Motor neuron (in vitro differentiated cells): ENCODE measurements around the gene NTSR1. TPM values are rescaled to one million over a fixed set of nuclear protein-coding genes. Genes with fewer than 3 reads are reported as not detected.
A peak's percentile ranks its signal among the peaks of the same experiment; 100 is the strongest.

ENCODE experiments used
- ATAC-seq, 8 experiments: fragments of 200-7000 bp; cut with Tn5 transposase; replicated peaks in 6 of 8; 2 replicates each; pipeline ENCODE4 v1.8.0; 2021; ENCODE audit warnings: mild to moderate bottlenecking in 8 of 8, moderate library complexity in 8 of 8
- H3K27ac ChIP-seq, 2 donors: fragments of 250-450 bp; sonication (Bioruptor Pico); 2 replicates each; pipeline ENCODE4 v1.9.0; 2021; ENCODE audit warnings: antibody characterized with exemption in 2 of 2, mild to moderate bottlenecking in 2 of 2, moderate library complexity in 1 of 2
- H3K4me1 ChIP-seq, 2 donors: fragments of 250-450 bp; sonication (Bioruptor Pico); replicated peaks in 1 of 2; 2 replicates each; pipeline ENCODE4 v1.6.1; 2021; ENCODE audit warnings: antibody characterized with exemption in 2 of 2, mild to moderate bottlenecking in 2 of 2, moderate library complexity in 1 of 2
- H3K4me3 ChIP-seq, 5 donors: fragments of 250-450 bp; sonication (Bioruptor Pico); 2 replicates each; pipeline ENCODE4 v1.9.0; 2021; ENCODE audit warnings: antibody characterized with exemption in 5 of 5, mild to moderate bottlenecking in 5 of 5, moderate library complexity in 4 of 5
- WGBS, 10 experiments: fragments of 450-650 bp; shearing (Covaris generic); methylation state at CpG; one replicate each; pipeline ENCODE4 v1.0.0; 2022; 5-methylcytosine and 5-hydroxymethylcytosine counted together
- in situ Hi-C, 9 experiments: fragments of 400-800 bp; cut with MboI; loops; one replicate each; pipeline ENCODE4 v1.15.0; 2021; ENCODE audit warnings: low sequenced_read_pairs in 9 of 9, low pct_unique_long_range_greater_than_20kb in 2 of 9; ENCODE audit not compliant: unreplicated experiment in 9 of 9
- total RNA-seq, 8 experiments: library from RNA; unstranded; fragments of 300-600 nt; gene quantifications; 2 replicates each; pipeline versions ENCODE4 v1.2.3 to v1.2.4, GENCODE V29; 2022

NTSR1 gene
- total RNA-seq, 8 experiments from 2014 or later, result 0.13 to 1.3 (median 0.52) TPM; not detected in 1

DNA sequence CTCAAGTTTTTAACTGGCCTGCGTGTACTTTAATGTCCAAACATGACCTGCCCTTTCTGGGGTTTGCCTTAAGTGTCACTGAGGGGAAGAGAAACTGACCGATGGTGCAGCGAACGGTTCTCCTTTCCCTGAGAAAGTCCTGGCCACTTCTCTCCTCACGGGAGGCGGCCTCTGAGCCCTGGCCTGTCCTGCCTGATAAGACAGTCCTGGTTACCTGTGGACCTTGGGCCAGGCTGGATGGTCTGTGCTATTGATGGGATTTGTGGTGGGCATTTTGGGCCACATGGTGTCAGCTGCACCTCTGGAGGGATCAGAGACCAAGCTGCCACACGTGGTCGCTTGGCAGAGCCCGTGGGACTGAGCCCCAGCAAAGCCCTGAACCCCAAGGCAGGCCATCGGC is 11.6 kb upstream of the NTSR1 start:
- no peak overlapping the region for H3K4me3 ChIP-seq
- 83 to 96% (median 91%) methylated on average over 4 to 8 of the region's 10 CpGs; no CpG with 5 or more reads in 7 of the 10 experiments for WGBS, 10 experiments
- peak in 1 of 8 experiments; percentile 3 for ATAC-seq
- in situ Hi-C loops, result loop anchor here in 3 of 9 experiments (25.0 kb wide), 1 partner anchor 90 kb away; the partner anchor contains the start of gene MRGBP (in 3 of the 3)
- H3K27ac ChIP-seq, result no peak overlapping the region
- peaks cover 9 to 33% of the 10 kb centered on the region in 2 donors for H3K4me1 ChIP-seq

- in situ Hi-C loops, result loop anchor here in 3 of 9 experiments (25.0 kb wide), 1 partner anchor 90 kb away; the partner anchor contains the start of gene MRGBP (in 3 of the 3)
- Histone ChIP-seq H3K27ac (no peak overlapping the region), H3K4me3 (no peak overlapping the region), H3K4me1 (peaks cover 6 to 28% of the 10 kb centered on the region in 2 donors)
- WGBS, 10 experiments, result 60 to 100% (median 72%) methylated on average over 1 to 10 of the region's 11 CpGs; no CpG with 5 or more reads in 4 of the 10 experiments
- peak in 4 of 8 experiments; percentile 7 to 36 (median 24) for ATAC-seq
These were observed 11.1 kb upstream of the NTSR1 start for GRCh38 chr20:62697468-62697912.

DNA sequence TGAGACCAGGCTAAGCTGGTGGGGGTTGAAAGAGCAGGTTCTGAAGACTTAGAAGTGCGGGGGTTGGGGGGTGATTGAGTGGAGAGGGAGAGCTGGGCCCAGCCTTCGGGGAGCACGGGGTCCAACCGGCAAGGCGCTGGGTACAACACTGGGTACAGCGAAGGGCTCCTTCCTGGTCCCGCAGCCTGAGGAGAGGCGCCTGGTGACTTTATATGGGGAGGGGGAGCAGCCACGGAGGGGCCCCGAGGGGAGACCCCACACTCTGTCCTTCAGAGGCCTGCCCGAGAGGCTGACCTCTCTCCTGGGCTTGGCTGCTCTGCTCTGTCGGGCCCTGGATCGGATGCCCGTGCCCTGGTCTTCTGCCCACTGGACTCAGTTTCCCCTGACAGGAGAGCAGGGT is 10.4 kb upstream of the NTSR1 start:
- Histone ChIP-seq H3K4me3 (no peak overlapping the region), H3K4me1 (peaks cover 6 to 26% of the 10 kb centered on the region in 2 donors), H3K27ac (no peak overlapping the region)
- WGBS, 10 experiments, result 83 to 100% methylated on average over 1 of the region's 14 CpGs; no CpG with 5 or more reads in 8 of the 10 experiments
- in situ Hi-C loops, result loop anchor here in 3 of 9 experiments (25.0 kb wide), 1 partner anchor 89 kb away; the partner anchor contains the start of gene MRGBP (in 3 of the 3)
- no peak for ATAC-seq

DNA sequence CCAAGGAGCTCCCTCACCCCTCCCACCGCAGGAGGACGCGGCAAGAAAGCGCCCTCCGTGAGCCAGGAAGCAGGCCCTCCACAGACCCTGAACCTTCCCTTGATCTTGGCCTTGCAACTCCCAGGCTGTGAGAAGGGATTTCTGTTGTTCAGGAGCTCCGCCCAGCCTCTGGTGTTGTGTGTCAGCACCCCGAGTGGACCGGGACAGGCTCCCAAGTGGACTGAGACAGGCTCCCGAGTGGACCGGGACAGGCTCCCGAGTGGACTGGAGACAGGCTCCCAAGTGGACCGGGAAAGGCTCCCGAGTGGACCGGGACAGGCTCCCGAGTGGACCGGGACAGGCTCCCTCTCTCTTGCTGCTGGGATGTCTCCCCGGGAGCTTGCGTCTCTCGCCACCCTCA is 9.3 kb upstream of the NTSR1 start:
- no peak for ATAC-seq
- no peak overlapping the region for H3K4me3 ChIP-seq
- no peak overlapping the region for H3K27ac ChIP-seq
- peaks cover 14 to 26% of the 10 kb centered on the region in 2 donors for H3K4me1 ChIP-seq
- in situ Hi-C loops, result loop anchor here in 3 of 9 experiments (25.0 kb wide), 1 partner anchor 88 kb away; the partner anchor contains the start of gene MRGBP (in 3 of the 3)
- 68 to 92% (median 86%) methylated on average over 2 to 7 of the region's 19 CpGs; no CpG with 5 or more reads in 6 of the 10 experiments for WGBS, 10 experiments

DNA sequence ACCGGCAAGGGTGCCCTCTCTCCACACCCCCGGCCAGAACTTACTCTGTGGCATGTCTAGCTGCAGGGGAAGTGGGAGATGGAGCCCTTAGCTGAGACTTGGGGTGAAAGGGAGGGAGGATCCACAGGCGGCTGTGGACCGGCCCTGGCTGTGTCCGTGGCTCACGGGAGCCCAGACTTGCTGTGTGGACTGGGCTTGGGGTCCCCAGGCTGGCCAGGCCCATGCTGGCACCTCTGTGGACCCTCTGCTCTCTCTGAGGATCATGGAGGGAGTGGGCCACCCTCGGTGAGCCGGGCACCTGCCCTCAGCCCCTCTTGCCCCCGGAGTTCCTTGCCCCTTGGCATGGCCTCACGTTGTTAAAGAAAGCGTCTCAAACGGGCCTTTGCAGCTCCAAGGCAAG is 8.9 kb upstream of the NTSR1 start:
- 39 to 94% (median 58%) methylated on average over 1 to 5 of the region's 12 CpGs; no CpG with 5 or more reads in 6 of the 10 experiments for WGBS, 10 experiments
- Histone ChIP-seq H3K4me1 (peaks cover 18 to 26% of the 10 kb centered on the region in 2 donors), H3K4me3 (no peak overlapping the region), H3K27ac (no peak overlapping the region)
- in situ Hi-C loops, result loop anchor here in 3 of 9 experiments (25.0 kb wide), 1 partner anchor 88 kb away; the partner anchor contains the start of gene MRGBP (in 3 of the 3)
- no peak for ATAC-seq

GRCh38 chr20:62700261-62700930 is 8.2 kb upstream of the NTSR1 start:
- no peak overlapping the region for H3K27ac ChIP-seq
- peaks cover 18 to 26% of the 10 kb centered on the region in 2 donors for H3K4me1 ChIP-seq
- ATAC-seq, result no peak

GRCh38 chr20:62701161-62702012 is 7.2 kb upstream of the NTSR1 start:
- Histone ChIP-seq H3K27ac (no peak overlapping the region), H3K4me3 (no peak overlapping the region), H3K4me1 (peaks cover 18 to 24% of the 10 kb centered on the region in 2 donors)
- no peak for ATAC-seq
- WGBS, 10 experiments, result 77 to 100% (median 93%) methylated on average over 1 to 6 of the region's 24 CpGs; no CpG with 5 or more reads in 5 of the 10 experiments
- in situ Hi-C loops, result no loop called here

More at GRCh38 chr20:62700261-62700930, 8.2 kb upstream of the NTSR1 start:
- in situ Hi-C loops, result no loop called here
- no peak overlapping the region for H3K4me3 ChIP-seq
- WGBS, 10 experiments, result 80 to 100% (median 94%) methylated on average over 1 to 8 of the region's 18 CpGs; no CpG with 5 or more reads in 1 of the 10 experiments

DNA sequence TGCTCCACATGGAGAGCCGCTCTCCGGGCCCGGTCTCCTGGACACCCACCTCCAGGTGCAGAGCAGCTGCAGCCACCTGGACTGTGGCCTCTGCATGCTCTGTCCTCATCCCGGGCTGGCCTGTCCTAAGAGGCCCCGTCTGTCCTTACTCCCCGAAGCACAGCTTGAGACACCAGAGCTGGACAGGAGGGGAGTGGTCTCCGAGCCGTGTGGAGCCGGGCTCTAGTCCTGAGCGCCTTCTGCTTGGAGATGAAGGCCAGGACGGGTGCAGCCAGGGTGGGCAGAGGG is 6.7 kb upstream of the NTSR1 start:
- in situ Hi-C loops, result no loop called here
- WGBS, 10 experiments, result 94% methylated on average over 3 of the region's 11 CpGs; no CpG with 5 or more reads in 9 of the 10 experiments
- no peak for ATAC-seq
- no peak overlapping the region for H3K4me3 ChIP-seq
- H3K4me1 ChIP-seq, result peaks cover 18 to 21% of the 10 kb centered on the region in 2 donors
- H3K27ac ChIP-seq, result no peak overlapping the region

DNA sequence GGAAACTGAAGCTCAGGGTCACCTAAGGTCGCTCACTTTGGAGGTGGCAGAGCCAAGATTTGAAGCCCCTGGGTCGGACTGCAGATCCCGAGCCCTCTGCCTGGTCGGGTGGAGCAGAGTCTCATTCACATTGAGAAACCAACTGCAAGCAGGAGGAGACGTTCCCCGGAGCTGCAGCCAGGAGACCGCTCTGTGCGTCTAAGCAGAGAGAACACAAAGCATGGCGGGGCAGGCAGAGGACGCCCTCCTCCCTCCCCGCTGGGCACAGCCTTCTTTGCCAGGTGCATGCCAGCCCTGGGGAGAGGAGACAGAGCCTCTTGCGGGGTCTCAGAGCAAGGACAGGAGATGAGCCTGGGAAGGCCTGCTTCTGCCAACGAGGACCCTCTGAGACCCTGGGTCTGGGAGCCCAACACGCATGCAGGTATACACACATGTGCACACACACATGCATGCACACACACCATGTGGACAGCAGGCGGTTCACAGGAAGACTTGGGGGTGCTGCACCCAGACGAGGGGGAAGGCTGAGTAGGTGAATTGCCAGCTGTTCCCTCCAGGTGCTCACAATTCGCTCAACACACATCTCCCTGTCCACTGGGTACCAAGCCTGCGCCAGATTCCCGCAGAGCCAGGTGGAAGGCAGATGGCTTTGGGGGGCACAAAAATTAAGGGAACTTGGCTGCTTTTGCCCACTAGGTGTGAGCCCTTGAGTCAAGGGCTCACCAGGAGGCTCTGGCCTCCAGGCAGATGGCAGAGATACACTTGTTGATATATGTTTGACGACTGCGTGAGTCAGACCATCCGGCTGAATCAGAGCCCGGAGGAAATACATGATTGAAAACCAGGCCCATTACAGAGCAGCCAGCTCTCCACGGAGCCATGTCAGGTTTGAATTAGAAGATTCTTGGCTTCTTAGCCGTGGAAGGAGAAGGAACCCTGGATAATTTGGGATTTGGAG is 5.5 kb upstream of the NTSR1 start:
- Histone ChIP-seq H3K4me3 (no peak overlapping the region), H3K27ac (no peak overlapping the region), H3K4me1 (peaks cover 12 to 21% of the 10 kb centered on the region in 2 donors)
- ATAC-seq, result peak in 6 of 8 experiments; percentile 46 to 81 (median 62)
- in situ Hi-C loops, result no loop called here
- WGBS, 10 experiments, result 51 to 80% (median 74%) methylated on average over 1 to 16 of the region's 25 CpGs; no CpG with 5 or more reads in 2 of the 10 experiments

DNA sequence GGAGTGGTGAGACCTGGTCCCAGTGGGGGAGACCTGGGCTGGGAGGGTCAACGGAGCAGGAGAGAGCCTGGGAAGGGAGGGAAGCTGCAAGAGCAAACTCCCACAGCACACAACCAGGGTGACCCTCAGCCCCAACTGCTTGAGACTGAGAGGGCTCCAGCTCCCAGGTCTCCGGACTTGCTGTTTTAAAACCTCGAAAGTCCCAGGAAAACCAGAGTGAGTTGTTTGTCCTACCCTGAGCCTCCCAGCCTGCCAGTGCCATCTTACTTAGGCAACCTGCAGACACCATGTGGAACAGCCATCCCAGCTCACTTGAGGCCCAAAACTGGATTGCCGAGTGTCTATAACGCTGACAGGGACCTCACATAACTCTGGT is 4.8 kb upstream of the NTSR1 start:
- 57 to 100% (median 88%) methylated on average over 1 to 3 of the region's 5 CpGs; no CpG with 5 or more reads in 7 of the 10 experiments for WGBS, 10 experiments
- ATAC-seq, result no peak
- Histone ChIP-seq H3K4me1 (peaks cover 12 to 23% of the 10 kb centered on the region in 2 donors), H3K27ac (no peak overlapping the region), H3K4me3 (no peak overlapping the region)
- in situ Hi-C loops, result no loop called here

GRCh38 chr20:62704341-62704948 is 4.2 kb upstream of the NTSR1 start:
- in situ Hi-C loops, result no loop called here
- Histone ChIP-seq H3K4me1 (peaks cover 12 to 23% of the 10 kb centered on the region in 2 donors), H3K4me3 (no peak overlapping the region), H3K27ac (no peak overlapping the region)
- 47 to 85% (median 75%) methylated on average over 1 to 11 of the region's 21 CpGs; no CpG with 5 or more reads in 6 of the 10 experiments for WGBS, 10 experiments
- peak; percentile 8 to 73 (median 45) for ATAC-seq
